Left ventricle myocardium superior (tissue), 1 donor: Measurements from ENCODE around the gene PARP9. TPM values are rescaled to one million over a fixed set of nuclear protein-coding genes. Genes with fewer than 3 reads are reported as not detected.
"Not testable (repeated sequence)": the region's sequence is repeated elsewhere in the genome, so short reads cannot be mapped to it uniquely, and the experiment has no call there.

ENCODE experiments used
- ATAC-seq: fragments of 200-7000 bp; cut with Tn5 transposase; one replicate; pipeline ENCODE4 v1.9.1; 2020; ENCODE audit warnings: mild to moderate bottlenecking, moderate library complexity
- DNase-seq: peaks from one replicate; pipeline ENCODE4 v3.0.0-alpha.2; 2020
- intact Hi-C: fragments of 100-400 bp; cut with micrococcal nuclease; formaldehyde crosslinking; loops from one replicate; pipeline ENCODE4 v1.11.0; 2022
- total RNA-seq: library from RNA; stranded (reverse); fragmentation: NEBNext Ultra II Directional; extraction: Animal tissue kit (Norgen Biotek cat#: 25700); gene quantifications from one replicate; pipeline ENCODE4 v1.2.1, GENCODE V29; 2021
- donor health status: DM: no; HTN: yes; CAD: no; lungs with severe emphysema.

The PARP9 gene
- total RNA-seq, 1 donor from 2014 or later: 11.8 TPM

DNA sequence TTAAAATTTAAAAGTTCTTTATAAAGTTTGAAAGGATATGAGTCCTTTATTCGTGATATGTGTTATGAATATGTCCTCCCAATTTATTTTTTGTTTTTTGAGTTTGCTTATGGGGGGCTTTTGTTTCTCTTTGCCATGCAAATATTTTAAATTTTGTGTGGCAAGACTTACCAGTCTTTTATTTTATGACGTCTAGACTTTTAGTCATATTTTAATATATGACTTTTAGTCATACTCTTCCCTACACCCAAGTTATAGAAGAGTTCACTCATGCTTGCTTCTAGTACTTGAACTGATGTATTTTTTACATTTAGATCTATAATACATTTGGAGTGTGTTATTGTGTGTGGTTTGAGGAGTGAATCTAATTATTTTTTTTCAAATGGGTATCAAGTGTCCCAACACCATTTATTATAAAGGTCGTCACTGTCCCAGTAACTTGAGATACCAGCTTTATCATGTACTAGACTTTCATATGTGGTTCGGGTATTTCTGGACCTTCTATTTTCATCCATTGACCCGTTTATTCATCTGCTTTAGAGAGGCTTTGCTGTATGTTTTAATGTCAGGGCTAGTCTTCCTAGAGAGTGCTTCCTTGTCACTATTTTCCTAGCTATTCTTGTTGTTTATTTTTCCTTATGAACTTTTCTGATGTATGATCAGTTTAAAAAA is 14.1 kb upstream of the PARP9 start:
- intact Hi-C loops: no loop called here
- DNase-seq (no peak), ATAC-seq (no peak)

DNA sequence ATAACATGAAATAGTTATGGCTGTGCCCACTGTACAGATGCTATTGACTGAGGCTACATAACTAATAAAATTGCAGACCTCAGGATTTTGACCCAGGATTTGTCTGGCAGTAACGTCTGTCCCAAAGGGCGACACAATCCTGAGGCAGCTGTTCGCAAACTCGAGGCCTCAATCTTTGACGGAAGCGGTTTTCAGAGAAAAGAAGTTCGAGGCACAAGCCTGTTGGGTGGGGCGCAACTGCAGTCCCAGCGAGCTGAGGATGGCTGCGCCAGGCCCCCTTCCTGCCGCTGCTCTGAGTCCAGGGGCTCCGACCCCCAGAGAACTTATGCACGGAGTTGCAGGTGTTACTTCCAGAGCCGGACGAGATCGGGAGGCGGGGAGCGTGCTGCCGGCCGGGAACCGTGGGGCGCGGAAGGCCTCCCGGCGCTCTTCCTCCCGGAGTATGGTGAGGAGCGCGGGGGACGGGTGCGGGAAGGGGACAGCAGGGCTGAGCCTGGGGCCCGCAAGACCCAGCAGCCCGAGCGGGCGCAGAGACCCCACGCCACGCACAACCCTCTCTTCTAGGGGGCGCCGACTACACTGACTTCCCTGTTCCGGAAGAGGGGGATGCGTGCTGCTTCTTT is 13.4 kb upstream of the PARP9 start, which contains the start of gene PARP15:
PARP15 (plus strand) TSS at position 242 of the 623 bp plus-strand sequence; CDS start at position 260, 18 bp downstream.
- intact Hi-C loops: no loop called here

GRCh38 chr3:122576174-122576940 is 12.3 kb upstream of the PARP9 start:
- ATAC-seq (no peak), DNase-seq (no peak)
- intact Hi-C loops: no loop called here

More for the DNA sequence above, 13.4 kb upstream of the PARP9 start, which contains the start of gene PARP15:
- DNase-seq (peak; percentile 40), ATAC-seq (peak; percentile 71)

- peak; percentile 35 for ATAC-seq
- no peak for DNase-seq
- intact Hi-C loops: no loop called here
These were observed 8.9 kb upstream of the PARP9 start for GRCh38 chr3:122572940-122573412.

- intact Hi-C loops: no loop called here
- DNase-seq: no peak
- no peak for ATAC-seq
These were observed 4.7 kb upstream of the PARP9 start for GRCh38 chr3:122568755-122569154.

GRCh38 chr3:122568131-122568530 is 4.0 kb upstream of the PARP9 start:
- DNase-seq, ATAC-seq, intact Hi-C loops: not testable (repeated sequence)

DNA sequence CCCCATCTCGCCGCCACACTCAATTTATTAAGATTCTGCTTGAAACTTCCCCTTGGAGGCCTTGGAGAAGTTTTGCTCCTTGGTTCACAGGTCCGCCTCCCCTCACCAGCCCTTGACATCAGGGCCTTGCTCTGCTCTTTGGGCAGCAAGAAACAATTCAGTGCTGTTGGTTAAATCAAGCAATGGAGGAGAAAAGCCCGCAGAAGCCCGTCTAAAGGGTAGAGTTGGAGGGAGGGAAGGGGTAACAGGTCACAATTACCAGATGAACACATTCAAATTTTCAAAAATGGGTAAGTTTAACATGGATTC is 429 bp downstream of the PARP9 start:
- peak; percentile 28 for ATAC-seq
- no peak for DNase-seq
- intact Hi-C loops: loop anchor here (5.0 kb wide), 1 partner anchor 114 kb away; no protein-coding TSS in a partner anchor

- intact Hi-C loops: loop anchor here (5.0 kb wide), 1 partner anchor 114 kb away; no protein-coding TSS in a partner anchor
These were observed 980 bp downstream of the PARP9 start for GRCh38 chr3:122562923-122563716.

GRCh38 chr3:122560680-122561079 is 3.4 kb downstream of the PARP9 start:
- DNase-seq (no peak), ATAC-seq (no peak)
- intact Hi-C loops: loop anchor here (5.0 kb wide), 1 partner anchor 117 kb away; no protein-coding TSS in a partner anchor

More at GRCh38 chr3:122562923-122563716, 980 bp downstream of the PARP9 start:
- ATAC-seq (peak; percentile 2), DNase-seq (no peak)

DNA sequence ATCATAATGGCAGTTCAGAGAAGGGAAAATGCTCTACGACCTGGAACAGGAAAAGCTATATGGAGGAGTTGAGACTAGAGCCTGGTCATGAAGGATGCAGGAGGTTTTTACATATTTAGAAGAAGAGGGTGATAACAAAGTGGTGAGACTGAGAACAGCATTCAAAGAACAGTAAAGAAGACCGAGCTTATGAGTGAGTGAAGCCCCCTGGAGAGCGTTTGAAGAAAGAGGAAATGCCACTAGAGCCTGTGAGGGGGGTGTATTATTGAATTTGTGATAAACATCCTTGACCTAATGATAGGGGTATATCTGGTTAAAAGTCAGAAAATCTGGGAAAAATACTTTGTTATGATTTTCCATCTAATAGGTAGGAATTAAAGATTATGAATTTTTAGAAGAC is 4.2 kb downstream of the PARP9 start:
- DNase-seq (no peak), ATAC-seq (no peak)
- intact Hi-C loops: loop anchor here (5.0 kb wide), 2 partner anchors 117 to 127 kb away; no protein-coding TSS in a partner anchor

- ATAC-seq (no peak), DNase-seq (no peak)
- intact Hi-C loops: loop anchor here (5.0 kb wide), 1 partner anchor 129 kb away; no protein-coding TSS in a partner anchor
These were observed 5.5 kb downstream of the PARP9 start for GRCh38 chr3:122558605-122559004.

GRCh38 chr3:122557356-122557755 is 6.7 kb downstream of the PARP9 start:
- DNase-seq (no peak), ATAC-seq (no peak)
- intact Hi-C loops: loop anchor here (5.0 kb wide), 1 partner anchor 130 kb away; no protein-coding TSS in a partner anchor

- intact Hi-C loops: loop anchor here (5.0 kb wide), 1 partner anchor 132 kb away; no protein-coding TSS in a partner anchor
- no peak for DNase-seq
- peak; percentile 74 for ATAC-seq
These were observed 8.6 kb downstream of the PARP9 start for GRCh38 chr3:122555275-122556071.

GRCh38 chr3:122553171-122553570 is 10.9 kb downstream of the PARP9 start:
- intact Hi-C loops: no loop called here
- ATAC-seq (no peak), DNase-seq (no peak)

DNA sequence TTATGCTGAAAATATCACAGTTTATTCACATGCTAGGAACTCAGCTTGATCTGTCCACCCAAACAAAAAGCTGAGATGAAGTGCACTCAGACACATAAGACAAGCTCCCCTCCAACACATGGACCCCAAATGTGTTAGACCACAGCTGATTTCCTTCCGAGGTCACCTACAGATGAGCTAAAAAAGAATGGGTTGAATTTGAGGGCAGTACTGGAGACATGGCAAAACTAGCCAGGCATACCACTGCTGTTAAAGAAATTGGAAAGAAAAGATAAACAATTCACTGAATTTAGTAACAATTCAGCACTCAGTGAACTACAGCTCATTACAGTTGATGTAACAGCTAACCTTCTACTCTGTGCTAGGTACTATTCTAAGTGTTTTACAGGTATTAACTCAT is 15.5 kb downstream of the PARP9 start:
- intact Hi-C loops: no loop called here
- no peak for ATAC-seq
- DNase-seq: no peak

DNA sequence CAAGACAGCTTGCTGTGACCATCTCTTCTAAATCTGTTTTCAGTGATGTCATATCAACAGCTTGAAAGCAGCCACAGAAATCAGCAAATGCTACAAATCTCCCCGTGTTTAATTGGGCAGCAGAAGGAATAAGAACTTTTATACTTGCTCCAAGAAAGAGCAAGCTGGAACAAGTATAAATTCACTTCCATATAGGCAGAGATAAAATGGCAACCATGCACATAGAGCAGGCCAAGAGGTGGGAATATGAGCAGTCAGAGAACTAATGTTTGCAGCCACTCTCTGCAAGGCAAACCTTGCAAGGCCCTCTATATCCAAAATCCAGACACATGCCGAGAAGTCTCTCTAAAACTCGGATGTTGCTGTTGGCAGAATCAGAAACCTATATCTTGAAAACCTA is 16.0 kb downstream of the PARP9 start:
- intact Hi-C loops: no loop called here
- ATAC-seq (no peak), DNase-seq (no peak)

DNA sequence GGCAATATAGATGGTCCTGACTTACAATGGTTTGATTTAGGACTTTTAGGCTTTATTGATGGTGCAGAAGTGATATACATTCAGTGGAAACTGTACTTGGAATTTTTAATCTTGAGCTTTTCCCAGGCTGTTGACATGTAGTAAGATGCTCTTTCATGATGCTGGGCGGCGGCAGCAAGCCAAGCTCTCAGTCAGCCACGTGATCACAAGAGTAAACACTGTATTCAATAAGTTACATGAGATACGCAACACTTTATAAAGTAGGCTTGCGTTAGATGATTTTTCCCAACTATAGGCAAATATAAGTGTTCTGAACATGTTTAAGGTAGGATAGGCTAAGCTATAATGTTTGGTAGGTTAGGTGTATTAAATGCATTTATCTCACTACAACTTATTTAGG is 17.9 kb downstream of the PARP9 start:
- ATAC-seq (no peak), DNase-seq (no peak)
- intact Hi-C loops: no loop called here

- intact Hi-C loops: no loop called here
- ATAC-seq: no peak
- no peak for DNase-seq
These were observed 25.1 kb downstream of the PARP9 start for GRCh38 chr3:122538956-122539490.
